Measurements from ENCODE around the gene PTPN14. TPM values are rescaled to one million over a fixed set of nuclear protein-coding genes. Genes with fewer than 3 reads are reported as not detected.
A peak's percentile ranks its signal among the peaks of the same experiment; 100 is the strongest.

Gene PTPN14
- total RNA-seq, 1 donor from 2014 or later: 46.2 TPM

- peak; percentile 19 for DNase-seq (ENCODE audit: low spot score)
Measured at GRCh38 chr1:214476229-214476985, 75.0 kb downstream of the PTPN14 start.

GRCh38 chr1:214475746-214476145 is 75.7 kb downstream of the PTPN14 start:
- DNase-seq (ENCODE audit: low spot score): no peak

GRCh38 chr1:214475331-214475730 is 76.1 kb downstream of the PTPN14 start:
- DNase-seq (ENCODE audit: low spot score): no peak

- DNase-seq (ENCODE audit: low spot score): no peak
Measured at GRCh38 chr1:214474467-214474866, 76.9 kb downstream of the PTPN14 start.

GRCh38 chr1:214473862-214474261 is 77.5 kb downstream of the PTPN14 start:
- DNase-seq (ENCODE audit: low spot score): no peak

- DNase-seq (ENCODE audit: low spot score): no peak
Measured at GRCh38 chr1:214473387-214473786, 78.0 kb downstream of the PTPN14 start.

GRCh38 chr1:214472364-214472763 is 79.0 kb downstream of the PTPN14 start:
- no peak for DNase-seq (ENCODE audit: low spot score)

GRCh38 chr1:214471458-214471857 is 79.9 kb downstream of the PTPN14 start:
- no peak for DNase-seq (ENCODE audit: low spot score)

GRCh38 chr1:214470132-214470531 is 81.3 kb downstream of the PTPN14 start:
- DNase-seq (ENCODE audit: low spot score): no peak

GRCh38 chr1:214469290-214469689 is 82.1 kb downstream of the PTPN14 start:
- DNase-seq (ENCODE audit: low spot score): no peak

- peak; percentile 33 for DNase-seq (ENCODE audit: low spot score)
Measured at GRCh38 chr1:214467078-214467585, 84.3 kb downstream of the PTPN14 start.

GRCh38 chr1:214466403-214467077 is 84.9 kb downstream of the PTPN14 start:
- DNase-seq (ENCODE audit: low spot score): no peak

GRCh38 chr1:214464445-214465287 is 86.7 kb downstream of the PTPN14 start:
- DNase-seq (ENCODE audit: low spot score): no peak

- no peak for DNase-seq (ENCODE audit: low spot score)
Measured at GRCh38 chr1:214463596-214463995, 87.8 kb downstream of the PTPN14 start.

- DNase-seq (ENCODE audit: low spot score): no peak
Measured at GRCh38 chr1:214462882-214463281, 88.5 kb downstream of the PTPN14 start.

- no peak for DNase-seq (ENCODE audit: low spot score)
Measured at GRCh38 chr1:214461305-214461704, 90.1 kb downstream of the PTPN14 start.

- DNase-seq (ENCODE audit: low spot score): no peak
Measured at GRCh38 chr1:214460304-214460916, 91.0 kb downstream of the PTPN14 start.

- DNase-seq (ENCODE audit: low spot score): no peak
Measured at GRCh38 chr1:214459895-214460294, 91.5 kb downstream of the PTPN14 start.

- DNase-seq (ENCODE audit: low spot score): no peak
Measured at GRCh38 chr1:214458541-214458940, 92.9 kb downstream of the PTPN14 start.

- DNase-seq (ENCODE audit: low spot score): no peak
Measured at GRCh38 chr1:214455971-214456867, 95.2 kb downstream of the PTPN14 start.

- no peak for DNase-seq (ENCODE audit: low spot score)
Measured at GRCh38 chr1:214455479-214455878, 95.9 kb downstream of the PTPN14 start.

Data from mucosa of gallbladder (tissue), 1 donor.